ENCODE results near the gene GPC5.

GRCh38 chr13:92609376-92609775 is 1211.0 kb downstream of the GPC5 start:
- TF ChIP-seq CTCF (IDR thresholded peaks at IDR 0.05; ENCODE audit: low read depth, low read length) (no peak), EZH2phosphoT487 (IDR thresholded peaks at IDR 0.05; ENCODE audit: low read depth) (no peak)

Data from OCI-LY3 (cell line).